Caki2 (cell line): ENCODE data around the gene HLA-DQB1. TPM values are rescaled to one million over a fixed set of nuclear protein-coding genes. Genes with fewer than 3 reads are reported as not detected.
"Not testable (repeated sequence)": the region's sequence is repeated elsewhere in the genome, so short reads cannot be mapped to it uniquely, and the experiment has no call there.

Source experiments
- DNase-seq: peaks from one replicate; pipeline ENCODE4 v3.0.0-alpha.2; 2015; ENCODE audit warnings: low read depth
- in situ Hi-C: cut with HindIII; loops from 2 replicates; pipeline ENCODE4 v1.10.0; 2016; ENCODE audit warnings: low sequenced_read_pairs, low pct_unique_long_range_greater_than_20kb, mixed read lengths
- total RNA-seq: library from RNA; depleted of rRNA; stranded (reverse); fragments of >200 nt; shearing (Covaris generic); gene quantifications from 2 replicates; pipeline ENCODE4 v1.2.3, GENCODE V29; 2014; ENCODE audit warnings: low replicate concordance

Gene HLA-DQB1
- total RNA-seq, 1 experiment from 2014 or later, result not detected

DNA sequence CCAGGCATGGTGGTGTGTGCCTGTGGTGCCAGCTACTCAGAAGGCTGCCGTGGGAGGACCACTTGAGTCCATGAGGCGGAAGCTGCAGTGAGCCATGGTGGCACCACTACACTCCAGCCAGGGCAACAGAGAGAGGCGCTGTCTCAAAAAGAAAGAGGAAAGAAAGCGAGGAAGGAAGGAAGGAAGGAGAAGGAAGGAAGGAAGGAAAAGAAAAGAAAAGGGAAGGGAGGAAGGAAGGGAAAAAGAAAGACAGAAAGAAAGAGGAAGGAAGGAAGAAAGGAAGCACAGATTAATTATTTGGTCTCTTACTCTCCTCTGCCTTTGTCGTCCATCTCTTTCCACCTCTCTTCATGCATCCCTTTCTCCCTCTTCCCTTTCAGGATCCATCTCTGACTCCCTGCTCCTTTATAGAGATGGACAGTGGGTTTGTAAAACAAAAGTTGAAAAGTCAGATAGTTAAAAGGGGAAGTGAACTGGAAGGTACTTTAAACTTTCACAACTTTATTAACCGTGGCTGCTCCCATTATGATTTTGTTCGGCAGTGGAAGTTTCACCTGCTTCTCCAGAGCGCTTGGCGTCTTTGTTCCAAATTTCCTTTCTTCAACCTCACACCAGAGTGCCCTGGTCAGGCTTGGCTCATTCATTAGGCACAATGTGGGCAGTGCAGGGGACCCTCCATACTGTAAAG is 27.8 kb downstream of the HLA-DQB1 start:
- in situ Hi-C loops, result no loop called here
- DNase-seq, result no peak

DNA sequence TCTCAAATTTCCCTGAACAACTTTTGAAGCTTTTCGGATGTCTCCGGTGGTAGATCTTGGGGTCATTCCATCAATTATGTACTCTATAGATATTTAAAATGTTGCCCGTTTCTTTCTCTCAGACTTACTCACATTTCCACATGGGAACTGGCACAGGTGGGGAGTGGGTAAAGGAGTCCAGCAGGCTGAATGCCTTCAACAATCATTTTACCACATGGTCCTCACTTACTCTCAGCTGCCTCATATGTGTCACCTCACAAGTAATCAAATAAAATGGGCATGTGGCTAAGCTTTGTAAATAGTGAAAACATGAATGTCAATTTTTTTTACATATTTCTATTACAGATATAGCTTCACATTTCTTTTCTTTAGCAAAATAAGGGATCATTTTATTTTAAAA is 28.6 kb downstream of the HLA-DQB1 start:
- DNase-seq, result no peak
- in situ Hi-C loops, result no loop called here

DNA sequence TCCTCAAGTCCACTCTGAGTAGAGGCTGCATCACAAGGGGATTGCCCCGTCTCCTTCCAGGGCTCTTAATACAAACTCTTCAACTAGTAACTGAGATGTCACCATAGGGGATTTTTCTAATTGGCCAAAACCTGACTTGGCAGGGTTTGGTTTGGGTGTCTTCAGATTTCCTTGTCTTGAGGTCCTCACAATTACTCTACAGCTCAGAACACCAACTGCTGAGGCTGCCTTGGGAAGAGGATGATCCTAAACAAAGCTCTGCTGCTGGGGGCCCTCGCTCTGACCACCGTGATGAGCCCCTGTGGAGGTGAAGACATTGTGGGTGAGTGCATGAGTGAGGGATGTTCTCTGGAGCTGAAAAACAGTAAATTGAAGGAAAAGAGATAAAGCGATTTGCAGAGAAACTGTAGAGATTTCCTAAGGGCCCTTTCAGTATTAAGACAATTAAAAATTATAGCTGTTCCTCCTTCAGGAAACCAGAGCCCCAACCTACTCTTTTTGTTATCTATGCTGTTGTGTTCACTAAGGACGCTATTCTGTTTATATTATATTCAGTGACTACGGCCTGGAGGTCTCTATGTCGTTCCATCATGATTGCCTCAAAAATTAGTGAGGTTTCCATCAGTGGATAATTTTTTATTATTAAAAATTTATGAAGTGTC is 29.1 kb downstream of the HLA-DQB1 start, which contains the start of gene HLA-DQA1:
TSS of gene HLA-DQA1 (plus strand) at position 188 of the 662 bp plus-strand sequence. CDS start at position 241, 53 bp downstream.
- in situ Hi-C loops, result no loop called here

DNA sequence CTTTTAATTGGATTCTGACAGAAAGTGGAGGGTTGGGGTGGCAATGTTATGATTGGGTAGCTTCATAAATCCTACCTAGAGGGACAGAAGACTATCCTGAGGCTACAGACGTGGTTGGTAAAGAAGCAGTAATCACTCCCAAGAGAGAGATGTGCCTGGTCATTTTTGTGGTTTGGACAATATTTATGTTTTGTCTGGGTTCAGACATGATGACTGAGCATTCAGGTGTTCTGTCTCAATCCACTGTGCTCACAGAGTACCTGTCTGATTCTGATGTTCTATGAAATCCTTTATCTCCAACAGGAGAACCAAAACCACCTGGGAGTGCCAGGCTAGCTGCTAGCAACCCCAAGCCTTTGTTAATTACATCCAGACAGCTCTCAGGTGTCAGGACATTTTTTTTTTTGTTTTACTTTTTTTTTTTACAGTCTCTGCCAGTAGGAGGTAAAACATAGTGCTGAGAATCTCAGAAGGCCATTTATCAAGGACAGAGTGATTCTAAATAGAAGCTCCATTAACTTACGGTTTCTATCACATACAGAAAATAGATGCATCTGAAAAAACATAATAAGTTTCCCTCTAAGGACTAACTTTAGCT is 30.8 kb downstream of the HLA-DQB1 start:
- in situ Hi-C loops, result no loop called here

More for the DNA sequence above, 29.1 kb downstream of the HLA-DQB1 start, which contains the start of gene HLA-DQA1:
- DNase-seq, result no peak

DNA sequence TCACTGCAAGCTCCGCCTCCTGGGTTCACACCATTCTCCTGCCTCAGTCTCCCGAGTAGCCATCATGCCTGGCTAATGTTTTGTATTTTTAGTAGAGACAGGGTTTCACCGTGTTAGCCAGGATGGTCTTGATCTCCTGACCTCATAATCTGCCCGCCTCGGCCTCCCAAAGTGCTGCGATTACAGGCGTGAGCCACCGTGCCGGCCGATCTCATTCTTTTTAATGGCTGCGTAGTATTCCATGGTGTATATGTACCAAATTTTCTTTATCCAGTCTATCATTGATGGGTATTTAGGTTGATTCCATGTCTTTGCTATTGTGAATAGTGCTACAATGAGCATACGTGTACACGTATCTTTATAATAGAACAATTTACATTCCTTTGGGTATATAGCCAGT is 36.7 kb downstream of the HLA-DQB1 start:
- DNase-seq, in situ Hi-C loops: not testable (repeated sequence)

More for the DNA sequence above, 30.8 kb downstream of the HLA-DQB1 start:
- DNase-seq, result no peak

DNA sequence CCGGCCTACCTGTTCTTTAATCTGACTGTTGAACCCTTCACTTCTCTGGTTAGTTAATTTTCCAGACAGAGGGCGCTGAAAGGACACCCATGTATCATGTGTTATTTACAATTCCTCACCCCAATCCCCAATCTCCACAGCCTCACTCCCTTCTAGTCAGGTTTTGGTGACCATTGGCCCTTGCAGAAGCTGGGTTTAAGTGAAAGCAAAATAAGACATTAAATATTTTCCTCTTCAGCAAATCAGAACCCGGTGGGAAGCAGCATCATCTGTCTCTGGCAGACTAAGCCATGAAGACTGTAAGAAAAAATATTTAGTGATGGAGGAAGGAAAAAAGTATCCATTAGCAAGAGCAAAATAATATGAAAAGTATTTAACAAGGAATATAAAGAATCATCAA is 38.6 kb downstream of the HLA-DQB1 start:
- in situ Hi-C loops, result no loop called here
- no peak for DNase-seq

DNA sequence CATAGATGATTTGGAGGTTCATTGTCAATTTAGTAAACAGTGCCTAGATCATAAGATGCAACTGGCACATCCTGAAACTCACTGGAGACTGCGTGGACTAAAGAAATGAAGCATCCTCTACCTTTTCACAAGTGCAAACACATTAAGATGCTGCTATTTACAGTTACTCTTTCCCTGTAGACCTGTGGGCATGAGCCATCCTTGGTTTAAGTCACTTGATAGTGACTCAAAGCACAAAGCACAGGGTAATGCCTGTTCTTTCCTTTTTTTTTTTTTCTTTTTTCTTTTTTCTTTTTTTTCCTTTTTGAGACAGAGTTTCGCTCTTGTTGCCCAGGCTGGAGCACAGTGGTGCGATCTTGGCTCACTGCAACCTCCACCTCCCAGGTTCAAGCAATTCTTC is 39.2 kb downstream of the HLA-DQB1 start:
- no peak for DNase-seq
- in situ Hi-C loops, result no loop called here

DNA sequence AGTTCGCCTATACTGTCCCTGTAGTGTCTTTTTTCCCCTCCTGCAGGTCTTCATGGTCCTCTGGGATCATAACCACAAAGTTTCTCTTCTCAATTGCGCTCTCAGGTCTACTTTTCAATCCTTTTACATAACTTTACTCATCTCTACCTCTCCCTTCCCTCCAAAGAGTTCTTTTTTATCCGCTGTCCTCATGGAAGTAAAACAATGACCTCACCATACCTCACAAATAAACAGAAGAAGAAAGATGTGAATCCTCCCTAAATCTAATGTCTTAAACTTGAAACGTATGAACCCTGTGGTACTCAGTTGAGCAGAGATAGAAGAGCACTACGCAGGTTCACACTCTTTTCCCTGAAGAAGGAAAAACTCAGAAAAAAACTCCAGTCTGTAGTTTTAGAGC is 41.3 kb downstream of the HLA-DQB1 start:
- in situ Hi-C loops, result no loop called here
- DNase-seq, result no peak

DNA sequence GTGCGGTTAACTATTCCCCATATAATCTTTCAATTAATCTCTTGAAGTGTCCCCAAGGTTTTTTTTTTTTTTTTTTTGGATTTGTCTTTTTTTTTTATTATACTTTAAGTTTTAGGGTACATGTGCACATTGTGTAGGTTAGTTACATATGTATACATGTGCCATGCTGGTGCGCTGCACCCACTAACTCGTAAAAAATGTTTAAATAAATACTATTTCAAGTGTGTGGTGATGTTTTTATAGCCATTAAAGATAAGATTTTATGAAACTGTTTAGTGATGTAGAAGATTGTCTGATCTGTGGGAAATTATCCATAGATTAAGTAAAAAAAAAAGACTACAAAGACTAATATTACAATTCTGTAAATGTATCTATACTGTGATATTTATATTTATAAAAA is 41.9 kb downstream of the HLA-DQB1 start:
- in situ Hi-C loops, result no loop called here

DNA sequence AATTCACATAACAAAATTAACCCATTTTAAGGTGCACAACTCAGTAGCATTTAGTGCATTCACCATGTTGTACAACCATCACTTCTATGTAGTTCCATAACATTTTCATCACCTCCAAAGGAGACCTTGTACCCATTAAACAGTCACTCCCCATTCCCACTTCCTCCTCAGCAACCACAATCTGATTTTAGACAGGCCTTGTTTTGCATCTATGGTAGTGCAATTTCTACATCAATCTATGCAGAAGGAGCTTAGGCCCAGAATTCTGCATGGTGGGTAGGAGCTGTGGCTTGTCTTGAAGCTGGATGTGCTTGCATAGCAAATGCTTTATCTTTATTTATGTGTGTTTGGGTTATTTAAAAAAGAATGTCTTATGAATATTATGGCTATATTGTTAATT is 42.8 kb downstream of the HLA-DQB1 start:
- no peak for DNase-seq
- in situ Hi-C loops, result no loop called here

More for the DNA sequence above, 41.9 kb downstream of the HLA-DQB1 start:
- DNase-seq, result no peak

DNA sequence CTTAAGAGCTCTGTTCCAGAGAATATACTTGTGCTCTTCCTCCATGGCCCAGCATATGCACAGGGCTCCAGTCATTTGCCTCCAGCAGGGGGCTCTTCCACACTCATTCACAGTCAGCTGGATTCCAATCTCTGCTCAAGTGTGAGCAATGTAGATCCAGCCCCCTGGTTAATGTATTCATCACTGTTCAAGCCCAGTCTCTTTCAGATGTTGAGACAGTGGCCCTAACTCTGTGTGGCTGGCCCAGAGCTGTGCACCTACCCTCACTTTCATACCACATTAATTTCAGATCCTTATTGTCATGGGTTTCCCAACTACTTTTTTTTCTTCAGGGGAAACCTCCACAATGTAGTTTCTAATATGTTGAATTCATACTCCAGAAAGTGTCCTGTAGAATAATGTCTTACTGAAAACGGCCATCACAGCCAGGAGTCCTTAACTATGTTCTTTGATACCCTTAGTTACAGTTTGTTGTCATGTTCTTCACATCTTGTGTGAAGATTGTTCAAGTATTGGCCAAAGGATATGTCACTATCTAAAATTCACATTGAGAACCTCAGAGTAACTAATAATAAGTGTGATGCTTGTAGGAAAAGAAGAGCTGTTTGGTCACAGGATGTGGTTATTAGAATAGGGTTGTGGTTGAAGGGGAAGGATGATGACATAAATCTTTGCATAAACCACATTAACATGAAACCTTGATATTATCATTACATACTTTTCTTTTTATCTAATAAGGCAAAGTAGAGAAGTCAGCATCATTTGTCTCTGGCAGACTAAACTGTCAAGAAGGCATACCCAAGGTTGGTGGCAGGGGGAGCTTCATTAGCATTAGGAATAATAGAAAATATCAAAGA is 43.7 kb downstream of the HLA-DQB1 start:
- no peak for DNase-seq
- in situ Hi-C loops, result no loop called here

DNA sequence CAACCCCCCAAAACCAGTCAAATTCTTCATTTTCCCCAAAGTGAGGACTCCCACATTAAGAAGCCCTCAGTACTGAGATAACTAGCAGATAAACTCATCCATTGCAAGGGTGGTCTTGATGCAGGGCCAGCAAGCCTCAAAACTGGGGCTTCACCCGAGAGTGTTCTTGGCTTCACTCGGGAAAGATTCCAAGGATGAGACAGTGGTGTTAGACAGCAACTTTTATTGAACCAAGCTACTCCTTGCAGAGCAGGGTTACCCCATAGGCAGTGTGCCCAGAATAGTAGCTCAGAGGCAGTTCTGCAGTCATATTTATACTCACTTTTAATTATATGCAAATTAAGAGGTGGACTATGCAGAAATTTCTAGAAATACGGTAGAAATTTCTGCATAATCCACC is 45.1 kb downstream of the HLA-DQB1 start:
- in situ Hi-C loops, result no loop called here
- DNase-seq, result no peak

DNA sequence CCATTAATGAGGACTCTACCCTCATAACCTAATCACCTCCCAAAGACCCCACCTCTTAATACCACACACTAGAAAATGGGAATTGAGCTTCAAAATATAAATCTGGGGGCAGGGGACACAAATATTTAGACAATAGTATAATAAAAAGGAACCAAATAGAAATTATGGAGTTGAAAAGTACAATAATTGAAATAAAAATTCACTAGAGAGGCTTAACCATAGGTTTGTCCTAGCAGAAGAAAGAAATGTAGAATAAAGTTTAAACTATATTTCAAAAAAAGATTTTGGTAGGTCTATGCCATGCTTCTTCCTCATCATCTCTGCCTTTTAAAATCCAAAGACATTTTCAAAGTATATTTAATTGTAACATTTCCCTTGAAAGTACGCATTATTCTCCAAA is 48.7 kb downstream of the HLA-DQB1 start:
- in situ Hi-C loops, result no loop called here
- no peak for DNase-seq

DNA sequence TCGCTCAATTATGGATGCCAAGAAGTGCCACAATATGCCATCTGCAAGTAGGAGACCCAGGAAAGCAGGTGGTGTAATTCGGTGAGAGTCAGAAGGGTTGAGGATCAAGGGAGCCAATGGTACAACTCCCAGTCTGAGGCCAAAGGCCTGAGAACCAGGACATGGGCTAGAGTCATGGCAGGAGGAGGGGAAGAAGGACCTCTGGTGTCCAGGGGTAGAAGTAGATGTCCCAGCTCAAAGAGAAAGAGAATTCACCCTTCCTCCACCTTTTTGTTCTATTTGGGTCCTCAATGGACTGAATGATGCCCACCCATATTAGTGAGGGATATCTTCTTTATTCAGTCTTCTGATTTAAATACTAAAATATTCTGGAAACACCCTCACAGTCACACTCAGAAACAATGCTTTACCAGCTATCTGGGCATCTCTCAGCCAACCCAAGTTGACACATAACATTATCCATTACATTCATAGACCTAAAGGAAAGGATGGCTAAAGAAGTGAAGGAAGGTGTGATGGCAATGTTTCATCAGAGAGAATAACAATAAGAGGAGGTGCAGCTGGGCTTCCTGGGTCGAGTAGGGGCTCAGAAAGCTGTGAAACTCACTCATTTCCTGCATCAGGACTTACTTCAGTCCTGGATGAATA is 50.4 kb downstream of the HLA-DQB1 start:
- in situ Hi-C loops, result no loop called here
- no peak for DNase-seq

DNA sequence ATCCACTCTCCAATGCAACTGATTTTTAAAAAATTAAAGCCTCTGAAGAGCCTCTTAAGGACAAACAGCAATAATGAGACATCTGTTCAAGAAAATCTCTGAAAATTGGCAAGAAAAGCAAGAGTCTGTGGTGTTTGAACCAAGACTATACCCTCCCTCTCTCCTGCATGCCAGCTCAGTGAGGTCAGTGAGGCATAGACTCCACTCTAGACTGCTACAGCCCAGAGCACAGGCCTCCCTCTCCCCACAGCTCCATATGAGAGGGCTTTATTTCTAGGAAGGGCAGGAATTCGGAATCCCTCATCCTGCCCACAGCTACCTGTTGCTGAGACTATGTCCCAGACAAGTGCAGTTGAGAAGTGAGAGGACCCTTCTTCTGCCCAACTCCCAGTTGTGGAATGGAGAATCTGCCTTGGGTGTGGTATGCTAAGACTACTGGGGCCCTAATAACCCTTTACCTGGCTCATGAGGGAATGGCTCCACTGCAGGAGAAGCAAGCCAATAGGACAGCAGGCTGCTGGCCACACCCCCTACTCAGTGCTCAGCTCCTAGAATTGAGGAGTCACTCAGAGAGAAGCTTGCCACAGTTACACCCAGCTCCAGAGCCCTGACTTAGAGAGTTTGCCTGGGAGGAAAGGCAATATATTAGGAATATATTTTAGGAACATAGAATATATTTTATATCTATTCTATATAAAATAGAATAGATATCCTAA is 51.9 kb downstream of the HLA-DQB1 start:
- in situ Hi-C loops, result no loop called here
- no peak for DNase-seq

DNA sequence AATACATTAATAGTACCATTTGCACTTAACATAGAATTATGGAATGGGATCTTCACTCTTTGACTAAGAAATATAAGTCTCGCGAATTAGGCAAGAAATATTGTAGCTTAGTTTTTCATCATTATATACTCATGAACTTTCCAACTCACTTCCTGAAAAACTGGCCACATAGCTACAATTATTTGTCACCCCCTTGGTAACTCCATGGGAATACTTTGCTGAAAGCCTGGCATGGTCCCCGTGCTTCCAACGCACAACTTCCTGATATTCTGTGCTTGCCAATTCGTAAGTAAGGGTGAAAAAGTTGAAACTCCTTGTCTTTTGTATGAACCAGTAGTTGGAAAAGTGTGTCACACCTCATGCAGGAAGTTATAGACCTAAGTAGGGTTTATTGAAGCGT is 53.0 kb downstream of the HLA-DQB1 start:
- in situ Hi-C loops, result no loop called here
- no peak for DNase-seq

DNA sequence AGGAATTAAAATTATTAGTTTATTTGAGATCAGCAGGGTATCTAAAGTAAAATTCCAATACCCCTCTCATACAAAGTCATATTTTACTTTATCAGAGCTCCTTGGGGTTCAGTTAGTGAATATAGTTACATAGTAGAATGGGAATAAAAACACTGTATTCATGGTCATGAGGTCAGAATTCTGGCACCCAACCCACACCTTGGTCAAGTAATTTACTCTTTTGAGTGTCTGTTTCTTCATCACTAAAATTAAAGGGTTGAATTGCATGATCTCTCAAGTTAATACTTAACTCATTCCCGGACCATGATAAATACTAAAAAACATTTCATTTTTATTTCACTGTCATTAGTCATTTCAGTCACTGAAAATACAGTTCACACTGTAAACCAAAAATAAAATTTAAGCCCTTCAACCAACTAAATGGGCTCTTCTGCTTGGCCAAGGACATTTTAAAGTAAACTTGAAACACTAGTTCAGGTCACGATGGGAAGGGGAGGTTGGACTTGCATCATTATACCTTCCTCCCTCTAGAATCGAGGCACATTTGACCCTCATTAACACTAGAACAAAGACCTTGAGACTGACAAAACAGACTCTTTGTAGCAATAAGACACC is 55.7 kb downstream of the HLA-DQB1 start:
- in situ Hi-C loops, result no loop called here

More for the DNA sequence above, 55.7 kb downstream of the HLA-DQB1 start:
- no peak for DNase-seq
